Ascending aorta (tissue), 2 donors: ENCODE data around the gene HCN1. TPM values are rescaled to one million over a fixed set of nuclear protein-coding genes. Genes with fewer than 3 reads are reported as not detected.
"Not testable (repeated sequence)": the region's sequence is repeated elsewhere in the genome, so short reads cannot be mapped to it uniquely, and the experiment has no call there.

Experiments
- DNase-seq, 2 donors: peaks; one replicate each; pipeline ENCODE4 v3.0.0-alpha.2; 2019; ENCODE audit warnings: low spot score in 2 of 2
- H3K27ac ChIP-seq, 2 donors: fragments of 200-600 bp; sonication (generic); one replicate each; pipeline ENCODE4 v1.5.1; 2016 to 2017; ENCODE audit warnings: mild to moderate bottlenecking in 1 of 2
- H3K27me3 ChIP-seq: fragments of 200-600 bp; sonication (generic); one replicate; pipeline ENCODE4 v1.5.1; 2017
- H3K36me3 ChIP-seq, 2 donors: fragments of 200-600 bp; sonication (generic); one replicate each; pipeline ENCODE4 v1.5.1; 2016
- H3K4me1 ChIP-seq, 2 donors: fragments of 200-600 bp; sonication (generic); one replicate each; pipeline ENCODE4 v1.5.1; 2016 to 2017; ENCODE audit warnings: mild to moderate bottlenecking in 1 of 2
- H3K4me3 ChIP-seq, 2 donors: fragments of 200-600 bp; sonication (generic); one replicate each; pipeline ENCODE4 v1.5.1; 2016 to 2017; ENCODE audit warnings: mild to moderate bottlenecking in 1 of 2
- H3K9me3 ChIP-seq, 2 donors: fragments of 200-600 bp; sonication (generic); one replicate each; pipeline ENCODE4 v1.5.1; 2016
- CTCF ChIP-seq, 3 experiments: fragments of 200-600 bp in 2 of 3; fragments of 450-650 bp in 1 of 3; sonication (generic) in 2 of 3; IDR thresholded peaks; one replicate each; pipeline ENCODE4 v1.5.1; 2016 to 2019; ENCODE audit warnings: antibody characterized with exemption in 3 of 3, mild to moderate bottlenecking in 1 of 3, moderate library complexity in 1 of 3
- intact Hi-C: fragments of 100-400 bp; cut with DNase I; formaldehyde crosslinking; loops from one replicate; pipeline ENCODE4 v1.15.1; 2023
- total RNA-seq: library from RNA; depleted of rRNA; stranded (reverse); fragments of >200 nt; gene quantifications from one replicate; pipeline ENCODE4 v1.1.0, GENCODE V29; 2016

The HCN1 gene
- total RNA-seq, 1 donor from 2014 or later: not detected

DNA sequence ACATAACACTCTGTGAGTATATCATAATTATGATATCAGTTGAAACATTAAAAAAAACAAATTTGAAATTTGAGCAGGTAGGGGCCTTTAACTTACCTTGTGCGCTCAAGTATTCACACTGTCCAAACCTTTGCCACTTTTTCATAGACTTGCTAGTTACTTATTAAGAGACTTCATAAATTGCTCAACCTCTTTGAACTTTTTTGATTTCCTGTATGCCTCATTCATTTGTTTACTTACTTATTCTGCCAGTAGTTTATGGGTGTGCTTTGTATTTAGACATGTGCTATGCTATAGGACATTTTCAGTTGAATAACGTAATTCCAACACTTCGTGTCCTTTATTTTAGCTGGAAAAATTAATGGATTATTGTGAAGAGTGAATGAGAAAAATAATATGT is 204.8 kb downstream of the HCN1 start:
- H3K4me3 ChIP-seq: no peak overlapping the region
- no peak for TF ChIP-seq CTCF (IDR thresholded peaks at IDR 0.05)
- intact Hi-C loops: no loop called here
- no peaks in the 10 kb centered on the region for H3K36me3 ChIP-seq
- no peak for DNase-seq
- no peak overlapping the region for H3K27ac ChIP-seq
- no peaks in the 10 kb centered on the region for H3K4me1 ChIP-seq
- no peaks in the 10 kb centered on the region for H3K9me3 ChIP-seq
- no peaks in the 10 kb centered on the region for H3K27me3 ChIP-seq

DNA sequence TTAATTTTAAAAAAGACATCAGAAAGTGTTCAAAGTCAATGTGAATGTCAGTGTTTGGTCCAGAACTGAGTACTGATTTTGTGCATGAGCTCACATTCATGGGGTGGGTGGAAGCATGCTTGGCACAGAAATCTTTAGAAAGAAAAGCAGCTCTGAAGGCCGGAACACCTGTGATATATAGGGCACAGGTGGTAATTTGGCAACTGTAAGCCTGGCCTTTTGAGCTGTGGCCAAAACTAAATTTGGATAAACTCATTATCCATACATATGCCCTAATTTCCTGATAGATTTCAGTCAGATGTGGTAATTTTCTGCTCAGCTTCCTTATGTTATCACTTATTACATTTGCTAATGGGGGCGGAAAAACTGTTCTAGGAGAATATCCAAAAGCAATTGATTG is 211.4 kb downstream of the HCN1 start:
- Histone ChIP-seq H3K27ac (no peak overlapping the region), H3K4me1 (no peaks in the 10 kb centered on the region), H3K27me3 (no peaks in the 10 kb centered on the region), H3K36me3 (no peaks in the 10 kb centered on the region), H3K9me3 (no peaks in the 10 kb centered on the region), H3K4me3 (no peak overlapping the region)
- DNase-seq: no peak
- no peak for TF ChIP-seq CTCF (IDR thresholded peaks at IDR 0.05)
- intact Hi-C loops: no loop called here

DNA sequence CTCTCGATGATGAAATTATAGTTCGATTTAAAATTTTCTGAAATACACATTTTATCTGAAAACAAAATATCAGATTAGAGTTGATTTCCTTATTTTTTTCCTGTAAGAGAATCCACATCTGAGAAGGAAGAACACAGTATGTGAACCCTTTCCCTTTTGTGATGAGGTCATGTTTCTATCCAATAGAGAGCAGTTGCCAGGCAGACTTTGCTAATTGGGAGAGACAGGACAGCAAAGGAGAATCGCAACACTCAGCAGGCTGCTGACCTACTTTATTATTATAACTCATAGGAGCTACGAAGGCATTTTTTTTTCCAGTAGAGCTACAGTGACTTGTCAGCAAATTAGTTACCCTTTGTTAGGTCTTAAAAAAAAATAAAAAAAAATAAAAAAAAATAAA is 242.1 kb downstream of the HCN1 start:
- no peak overlapping the region for H3K4me3 ChIP-seq
- H3K27ac ChIP-seq: no peak overlapping the region
- H3K27me3 ChIP-seq: no peaks in the 10 kb centered on the region
- no peaks in the 10 kb centered on the region for H3K9me3 ChIP-seq
- DNase-seq: no peak
- TF ChIP-seq CTCF (IDR thresholded peaks at IDR 0.05): no peak
- no peaks in the 10 kb centered on the region for H3K4me1 ChIP-seq
- H3K36me3 ChIP-seq: no peaks in the 10 kb centered on the region
- intact Hi-C loops: no loop called here

GRCh38 chr5:45444856-45445255 is 251.3 kb downstream of the HCN1 start:
- H3K4me1 ChIP-seq, intact Hi-C loops, H3K4me3 ChIP-seq, DNase-seq, H3K9me3 ChIP-seq, H3K36me3 ChIP-seq, H3K27me3 ChIP-seq, H3K27ac ChIP-seq: not testable (repeated sequence)

DNA sequence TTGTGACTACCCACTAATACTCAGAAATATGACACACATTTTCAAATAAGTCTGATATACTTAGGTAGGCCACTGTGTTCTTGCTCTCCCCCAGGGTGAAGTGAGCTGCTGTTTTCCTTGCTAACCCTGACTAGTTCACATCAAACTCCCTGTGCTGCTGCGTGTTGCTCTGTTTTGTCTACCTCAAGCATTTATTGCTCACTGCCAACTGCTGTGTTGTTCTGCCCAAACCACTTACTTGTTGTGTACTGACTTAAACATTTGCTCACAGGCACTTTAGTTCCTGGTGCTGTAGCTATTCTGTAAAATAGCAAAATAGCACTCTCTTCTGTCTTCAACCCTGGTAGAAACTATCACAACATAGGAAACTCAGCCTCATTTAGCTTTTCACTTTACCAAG is 255.7 kb downstream of the HCN1 start:
- H3K4me1 ChIP-seq: no peaks in the 10 kb centered on the region
- no peak for DNase-seq
- H3K36me3 ChIP-seq: no peaks in the 10 kb centered on the region
- H3K27me3 ChIP-seq: no peaks in the 10 kb centered on the region
- H3K9me3 ChIP-seq: no peaks in the 10 kb centered on the region
- no peak for TF ChIP-seq CTCF (IDR thresholded peaks at IDR 0.05)
- intact Hi-C loops: no loop called here
- no peak overlapping the region for H3K4me3 ChIP-seq
- no peak overlapping the region for H3K27ac ChIP-seq

DNA sequence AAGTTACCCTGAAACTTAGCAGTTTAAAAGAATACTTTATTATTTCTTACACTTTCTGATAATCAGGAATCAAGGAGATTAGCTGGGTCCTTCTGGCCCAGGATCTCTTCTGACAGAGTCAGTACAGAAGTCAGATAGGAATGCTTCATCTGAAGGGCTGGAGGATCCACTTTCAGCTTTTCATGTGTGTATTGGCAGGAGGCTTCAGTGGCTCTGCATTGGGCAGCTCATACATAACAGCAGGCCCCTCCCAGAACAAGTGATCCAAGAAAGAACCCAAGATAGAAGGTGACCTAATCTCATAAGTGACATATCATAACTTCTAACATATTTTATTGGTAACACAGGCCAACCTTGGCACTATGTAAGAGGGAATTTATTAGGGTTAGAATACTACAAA is 258.4 kb downstream of the HCN1 start:
- Histone ChIP-seq H3K4me1 (no peaks in the 10 kb centered on the region), H3K4me3 (no peak overlapping the region), H3K27ac (no peak overlapping the region), H3K27me3 (no peaks in the 10 kb centered on the region), H3K9me3 (no peaks in the 10 kb centered on the region), H3K36me3 (no peaks in the 10 kb centered on the region)
- TF ChIP-seq CTCF (IDR thresholded peaks at IDR 0.05): no peak
- intact Hi-C loops: no loop called here
- no peak for DNase-seq
